CD14-positive monocyte (primary cell): ENCODE results near the gene CGB1. TPM values are rescaled to one million over a fixed set of nuclear protein-coding genes. Genes with fewer than 3 reads are reported as not detected.
A peak's percentile ranks its signal among the peaks of the same experiment; 100 is the strongest.

Experiments used
- DNase-seq, 3 donors: peaks; one replicate each; pipeline ENCODE4 v3.0.0-alpha.2; 2011 to 2022
- H2AFZ ChIP-seq: 2 replicates; pipeline ENCODE4 v1.6.0; 2012; ENCODE audit warnings: mild to moderate bottlenecking, low read depth, low read length, inconsistent platforms; ENCODE audit not compliant: insufficient read depth, poor library complexity, severe bottlenecking
- H3K27ac ChIP-seq, 2 donors: 1 replicate in 1 of 2; 2 replicates in 1 of 2; pipeline ENCODE4 v1.5.1; 2012 to 2013; ENCODE audit warnings: low read length in 2 of 2, control low read depth in 1 of 2, inconsistent platforms in 1 of 2, low read depth in 1 of 2, mild to moderate bottlenecking in 1 of 2
- H3K27me3 ChIP-seq, 2 donors: one replicate each; pipeline versions ENCODE4 v1.6.0 to v1.6.1; 2011 to 2013; ENCODE audit warnings: low read length in 2 of 2; ENCODE audit not compliant: control insufficient read depth in 2 of 2, insufficient read depth in 2 of 2
- H3K36me3 ChIP-seq, 2 donors: replicated peaks in 1 of 2; 1 replicate in 1 of 2; 2 replicates in 1 of 2; pipeline versions ENCODE4 v1.5.1 to v1.6.1; 2012 to 2013; ENCODE audit warnings: low read length in 2 of 2, control low read depth in 1 of 2, inconsistent platforms in 1 of 2, mild to moderate bottlenecking in 1 of 2; ENCODE audit not compliant: insufficient read depth in 2 of 2, control insufficient read depth in 1 of 2
- H3K4me1 ChIP-seq, 2 donors: 1 replicate in 1 of 2; 2 replicates in 1 of 2; pipeline versions ENCODE4 v1.5.1 to v1.6.1; 2012 to 2013; ENCODE audit warnings: low read length in 2 of 2, control low read depth in 1 of 2, inconsistent platforms in 1 of 2, mild to moderate bottlenecking in 1 of 2, moderate library complexity in 1 of 2; ENCODE audit not compliant: insufficient read depth in 2 of 2, control insufficient read depth in 1 of 2
- H3K4me2 ChIP-seq: replicated peaks from 2 replicates; pipeline ENCODE3; 2012; ENCODE audit warnings: low read length, moderate library complexity, mild to moderate bottlenecking; ENCODE audit not compliant: poor library complexity, severe bottlenecking; ENCODE audit errors: extremely low read depth
- H3K4me3 ChIP-seq, 3 experiments: fragments of 200-600 bp in 1 of 3; sonication (generic) in 1 of 3; replicated peaks in 1 of 3; 1 replicate in 2 of 3; 2 replicates in 1 of 3; pipeline ENCODE4 v1.5.1; 2011 to 2013; ENCODE audit warnings: low read length in 3 of 3, mild to moderate bottlenecking in 3 of 3, control low read depth in 2 of 3, low read depth in 2 of 3, inconsistent platforms in 1 of 3, moderate library complexity in 1 of 3
- H3K79me2 ChIP-seq: 2 replicates; pipeline ENCODE4 v1.6.0; 2012; ENCODE audit warnings: mild to moderate bottlenecking, control low read depth, inconsistent platforms, low read length, moderate library complexity; ENCODE audit not compliant: insufficient read depth
- H3K9ac ChIP-seq: 2 replicates; pipeline ENCODE4 v1.6.0; 2017; ENCODE audit warnings: low read length, mild to moderate bottlenecking; ENCODE audit not compliant: insufficient read depth, poor library complexity, severe bottlenecking
- H3K9me3 ChIP-seq, 2 donors: replicated peaks in 1 of 2; 1 replicate in 1 of 2; 2 replicates in 1 of 2; pipeline versions ENCODE4 v1.5.1 to v1.6.1; 2012 to 2013; ENCODE audit warnings: low read length in 2 of 2, control low read depth in 1 of 2; ENCODE audit not compliant: control insufficient read depth in 1 of 2, insufficient read depth in 1 of 2
- H4K20me1 ChIP-seq: 2 replicates; pipeline ENCODE4 v1.6.0; 2012; ENCODE audit warnings: mild to moderate bottlenecking, low read length, control low read depth, moderate library complexity; ENCODE audit not compliant: insufficient read depth
- H3K27ac Mint-ChIP-seq, 7 donors: one replicate each; pipeline ENCODE4 v1.8.0; 2020; ENCODE audit warnings: mild to moderate bottlenecking in 7 of 7, mixed read lengths in 7 of 7, moderate library complexity in 6 of 7, inconsistent platforms in 2 of 7
- H3K27me3 Mint-ChIP-seq, 3 donors: one replicate each; pipeline ENCODE4 v1.8.0; 2021 to 2022; ENCODE audit warnings: low read depth in 3 of 3, mild to moderate bottlenecking in 3 of 3, mixed read lengths in 3 of 3, moderate library complexity in 3 of 3, inconsistent platforms in 1 of 3
- H3K36me3 Mint-ChIP-seq, 2 donors: one replicate each; pipeline ENCODE4 v1.8.0; 2020; ENCODE audit warnings: mixed read lengths in 2 of 2, inconsistent platforms in 1 of 2, mild to moderate bottlenecking in 1 of 2
- H3K4me1 Mint-ChIP-seq: one replicate; pipeline ENCODE4 v1.8.0; 2020; ENCODE audit warnings: mild to moderate bottlenecking, mixed read lengths
- H3K4me3 Mint-ChIP-seq, 2 donors: one replicate each; pipeline ENCODE4 v1.8.0; 2020; ENCODE audit warnings: mild to moderate bottlenecking in 2 of 2, mixed read lengths in 2 of 2, moderate library complexity in 1 of 2
- H3K9me3 Mint-ChIP-seq, 7 donors: one replicate each; pipeline ENCODE4 v1.8.0; 2020 to 2022; ENCODE audit warnings: mixed read lengths in 7 of 7, mild to moderate bottlenecking in 6 of 7, moderate library complexity in 6 of 7, inconsistent platforms in 2 of 7
- CTCF ChIP-seq: fragments of 200-600 bp; IDR thresholded peaks from one replicate; pipeline ENCODE4 v1.8.0; 2022; ENCODE audit warnings: antibody characterized with exemption, mild to moderate bottlenecking
- WGBS: methylation state at CpG from one replicate; pipeline ENCODE4 v1.1.5; 2013; ENCODE audit warnings: missing lambda C conversion rate; ENCODE audit not compliant: insufficient coverage; 5-methylcytosine and 5-hydroxymethylcytosine counted together
- intact Hi-C, 2 donors: fragments of 100-400 bp; cut with micrococcal nuclease; formaldehyde crosslinking; loops; one replicate each; pipeline versions ENCODE4 v1.15.0 to v1.15.1; 2023
- polyA plus RNA-seq, 3 donors: library from polyadenylated mRNA; depleted of rRNA in 1 of 3; unstranded in 2 of 3; stranded (reverse) in 1 of 3; fragments of 300-500 nt in 2 of 3; fragments of >200 nt in 1 of 3; fragmentation: Illumina TruSeq in 2 of 3; gene quantifications; 1 replicate in 2 of 3; 2 replicates in 1 of 3; pipeline ENCODE4 v1.2.3, GENCODE V29; 2012 to 2021
- small RNA-seq: library from RNA; depleted of rRNA; stranded (forward); fragments of <200 nt; gene quantifications from one replicate; pipeline ENCODE3, GENCODE V24; 2012; ENCODE audit warnings: low read depth; ENCODE audit not compliant: insufficient read length

The CGB1 gene
- polyA plus RNA-seq, 3 donors = not detected

GRCh38 chr19:48985711-48986110, 51.0 kb downstream of the CGB1 start:
- Histone ChIP-seq H3K9ac (no peak overlapping the region), H3K27ac (peak overlapping the region in 1 of 2 donors; percentile 26), H3K4me3 (no peak overlapping the region), H3K27me3 (no peaks in the 10 kb centered on the region), H3K36me3 (peaks cover 49 to 90% of the 10 kb centered on the region in 2 donors), H3K79me2 (peaks cover 12% of the 10 kb centered on the region), H3K4me1 (no peaks in the 10 kb centered on the region), H3K4me2 (no peak overlapping the region), H3K9me3 (no peaks in the 10 kb centered on the region), H4K20me1 (no peaks in the 10 kb centered on the region), H2AFZ (no peak overlapping the region)
- intact Hi-C loops = no loop called here
- Mint-ChIP-seq H3K4me3 (no peak overlapping the region), H3K4me1 (no peaks in the 10 kb centered on the region), H3K9me3 (no peaks in the 10 kb centered on the region), H3K27ac (peak overlapping the region in 2 of 7 donors; percentile 36 to 61), H3K36me3 (peaks cover 53 to 91% of the 10 kb centered on the region in 2 donors), H3K27me3 (peaks cover 0 to 5% (median 0%) of the 10 kb centered on the region in 3 donors)
- no peak for DNase-seq
- 93% methylated on average over 13 of the region's 13 CpGs for WGBS
- no peak for TF ChIP-seq CTCF

Small RNAs within 50 kb of the gene (small RNA-seq; reads per million reads assigned to genes)
- gene MIR6798 (not detected), gene RN7SL708P (not detected)

Other genes starting within 250 kb of the CGB1 start
- 10 to 100 TPM; 14.1 to 17.0 (median 16.0) TPM for gene BCAT2, start 225.9 kb downstream of the CGB1 start, polyA plus RNA-seq
- gene HSD17B14, start 200.4 kb downstream of the CGB1 start, polyA plus RNA-seq = not detected
- 1 to 10 TPM in 2 of 3 donors, under 1 TPM in 1; 0.69 to 1.5 (median 1.1) TPM for gene PLEKHA4, start 168.3 kb downstream of the CGB1 start, polyA plus RNA-seq
- 100 to 1,000 TPM; 127 to 745 (median 169) TPM for gene PPP1R15A, start 164.5 kb downstream of the CGB1 start, polyA plus RNA-seq
- gene TULP2, start 138.2 kb downstream of the CGB1 start, polyA plus RNA-seq = not detected
- gene NUCB1, start 136.6 kb downstream of the CGB1 start, polyA plus RNA-seq = 100 to 1,000 TPM in 2 of 3 donors, 10 to 100 TPM in 1; 80.9 to 178 (median 108) TPM
- under 1 TPM in 1 of 3 donors, not detected in 2; 0.38 TPM for gene DHDH, start 103.2 kb downstream of the CGB1 start, polyA plus RNA-seq
- 100 to 1,000 TPM in 1 of 3 donors, 10 to 100 TPM in 2; 69.2 to 135 (median 80.5) TPM for gene BAX, start 82.0 kb downstream of the CGB1 start, polyA plus RNA-seq
- gene FTL, start 71.6 kb downstream of the CGB1 start, polyA plus RNA-seq = over 10,000 TPM in 2 of 3 donors, 1,000 to 10,000 TPM in 1; 4,468 to 26,681 (median 23,650) TPM
- gene GYS1, start 43.6 kb downstream of the CGB1 start, polyA plus RNA-seq = 10 to 100 TPM; 13.3 to 26.0 (median 21.3) TPM
- 10 to 100 TPM; 40.1 to 44.4 (median 41.9) TPM for gene RUVBL2, start 43.0 kb downstream of the CGB1 start, polyA plus RNA-seq
- under 1 TPM in 1 of 3 donors, not detected in 2; 0.48 TPM for gene LHB, start 19.8 kb downstream of the CGB1 start, polyA plus RNA-seq
- not detected for gene CGB3, start 12.6 kb downstream of the CGB1 start, polyA plus RNA-seq
- not detected for gene CGB2, start 5.0 kb downstream of the CGB1 start, polyA plus RNA-seq
- gene CGB5, start 7.0 kb upstream of the CGB1 start, polyA plus RNA-seq = not detected
- not detected for gene CGB8, start 12.2 kb upstream of the CGB1 start, polyA plus RNA-seq
- not detected for gene CGB7, start 20.9 kb upstream of the CGB1 start, polyA plus RNA-seq
- not detected for gene NTF4, start 27.9 kb upstream of the CGB1 start, polyA plus RNA-seq
- not detected for gene KCNA7, start 35.8 kb upstream of the CGB1 start, polyA plus RNA-seq
- gene SNRNP70, start 48.6 kb upstream of the CGB1 start, polyA plus RNA-seq = 100 to 1,000 TPM in 1 of 3 donors, 10 to 100 TPM in 2; 27.4 to 360 (median 40.4) TPM
- gene LIN7B, start 77.5 kb upstream of the CGB1 start, polyA plus RNA-seq = 1 to 10 TPM; 4.1 to 9.2 (median 4.2) TPM
- under 1 TPM; 0.60 to 0.76 (median 0.66) TPM for gene C19orf73, start 82.2 kb upstream of the CGB1 start, polyA plus RNA-seq
- under 1 TPM in 1 of 3 donors, not detected in 2; 0.43 TPM for gene PPFIA3, start 82.6 kb upstream of the CGB1 start, polyA plus RNA-seq
- not detected for gene HRC, start 118.5 kb upstream of the CGB1 start, polyA plus RNA-seq
- 1 to 10 TPM; 6.0 to 6.9 (median 6.6) TPM for gene TRPM4, start 120.9 kb upstream of the CGB1 start, polyA plus RNA-seq